ENCODE results near the gene FILIP1L. TPM values are rescaled to one million over a fixed set of nuclear protein-coding genes. Genes with fewer than 3 reads are reported as not detected.

The FILIP1L gene
- total RNA-seq, 2 experiments from 2014 or later, result 1.5 to 1.7 TPM

- Mint-ChIP-seq H3K27ac (no peak overlapping the region), H3K4me1 (ENCODE audit: low read depth) (peaks cover 17% of the 10 kb centered on the region), H3K36me3 (ENCODE audit: low read depth) (peaks cover 13% of the 10 kb centered on the region), H3K9me3 (ENCODE audit: insufficient read depth) (no peaks in the 10 kb centered on the region), H3K27me3 (ENCODE audit: low read depth) (no peaks in the 10 kb centered on the region), H3K4me3 (no peak overlapping the region)
- ChIA-PET POLR2A (no interaction called here), CTCF (interaction anchor here (0.9 to 2.6 kb wide), 7 partner anchors 9 to 603 kb away, joined by 3 to 14 read pairs (median 5); no protein-coding TSS in a partner anchor)
- DNase-seq (no peak), ATAC-seq (no peak)
Observed at GRCh38 chr3:99859825-99860224, 254.5 kb downstream of the FILIP1L start.

GRCh38 chr3:99858469-99858868 is 255.8 kb downstream of the FILIP1L start:
- DNase-seq, result no peak
- CTCF ChIA-PET, result interaction anchor here (1.0 to 2.6 kb wide), 2 partner anchors 15 to 27 kb away, joined by 3 to 14 read pairs; no protein-coding TSS in a partner anchor
- Mint-ChIP-seq H3K27me3 (ENCODE audit: low read depth) (no peaks in the 10 kb centered on the region), H3K4me3 (no peak overlapping the region), H3K36me3 (ENCODE audit: low read depth) (peaks cover 5% of the 10 kb centered on the region), H3K27ac (no peak overlapping the region), H3K9me3 (ENCODE audit: insufficient read depth) (no peaks in the 10 kb centered on the region), H3K4me1 (ENCODE audit: low read depth) (peaks cover 10% of the 10 kb centered on the region)
- POLR2A ChIA-PET, result no interaction called here
- ATAC-seq, result no peak

- DNase-seq, result no peak
- Mint-ChIP-seq H3K36me3 (ENCODE audit: low read depth) (no peaks in the 10 kb centered on the region), H3K27me3 (ENCODE audit: low read depth) (no peaks in the 10 kb centered on the region), H3K9me3 (ENCODE audit: insufficient read depth) (no peaks in the 10 kb centered on the region), H3K27ac (no peak overlapping the region), H3K4me1 (ENCODE audit: low read depth) (peaks cover 10% of the 10 kb centered on the region), H3K4me3 (no peak overlapping the region)
- no peak for ATAC-seq
- CTCF ChIA-PET, result no interaction called here
- POLR2A ChIA-PET, result no interaction called here
Observed at GRCh38 chr3:99857278-99857677, 257.0 kb downstream of the FILIP1L start.

- H3K4me3 Mint-ChIP-seq, result no peak overlapping the region
- H3K36me3 Mint-ChIP-seq (ENCODE audit: low read depth), result no peaks in the 10 kb centered on the region
- H3K27ac Mint-ChIP-seq, result no peak overlapping the region
- no peaks in the 10 kb centered on the region for H3K9me3 Mint-ChIP-seq (ENCODE audit: insufficient read depth)
- POLR2A ChIA-PET, result no interaction called here
- CTCF ChIA-PET, result no interaction called here
- peaks cover 11% of the 10 kb centered on the region for H3K4me1 Mint-ChIP-seq (ENCODE audit: low read depth)
- ATAC-seq, result no peak
- H3K27me3 Mint-ChIP-seq (ENCODE audit: low read depth), result no peaks in the 10 kb centered on the region
- DNase-seq, result no peak
Observed at GRCh38 chr3:99856437-99857220, 257.7 kb downstream of the FILIP1L start.

- Mint-ChIP-seq H3K9me3 (ENCODE audit: insufficient read depth) (no peaks in the 10 kb centered on the region), H3K27me3 (ENCODE audit: low read depth) (no peaks in the 10 kb centered on the region), H3K36me3 (ENCODE audit: low read depth) (no peaks in the 10 kb centered on the region), H3K4me1 (ENCODE audit: low read depth) (peaks cover 16% of the 10 kb centered on the region), H3K4me3 (no peak overlapping the region), H3K27ac (no peak overlapping the region)
- CTCF ChIA-PET, result interaction anchor here (0.7 kb wide), 1 partner anchor 9 kb away, joined by 4 read pairs; no protein-coding TSS in a partner anchor
- DNase-seq (no peak), ATAC-seq (no peak)
- POLR2A ChIA-PET, result no interaction called here
Observed at GRCh38 chr3:99855900-99856299, 258.4 kb downstream of the FILIP1L start.

GRCh38 chr3:99854756-99855298 is 259.5 kb downstream of the FILIP1L start:
- H3K4me3 Mint-ChIP-seq, result no peak overlapping the region

GRCh38 chr3:99852851-99853250 is 261.4 kb downstream of the FILIP1L start:
- H3K36me3 Mint-ChIP-seq (ENCODE audit: low read depth), result no peaks in the 10 kb centered on the region
- ATAC-seq, result no peak
- H3K27ac Mint-ChIP-seq, result no peak overlapping the region
- POLR2A ChIA-PET, result no interaction called here
- H3K4me1 Mint-ChIP-seq (ENCODE audit: low read depth), result peaks cover 16% of the 10 kb centered on the region
- H3K9me3 Mint-ChIP-seq (ENCODE audit: insufficient read depth), result no peaks in the 10 kb centered on the region
- CTCF ChIA-PET, result no interaction called here
- no peak for DNase-seq
- H3K27me3 Mint-ChIP-seq (ENCODE audit: low read depth), result no peaks in the 10 kb centered on the region
- H3K4me3 Mint-ChIP-seq, result no peak overlapping the region

More at GRCh38 chr3:99854756-99855298, 259.5 kb downstream of the FILIP1L start:
- H3K36me3 Mint-ChIP-seq (ENCODE audit: low read depth), result no peaks in the 10 kb centered on the region
- ChIA-PET POLR2A (no interaction called here), CTCF (interaction anchor here (0.6 to 0.9 kb wide), 5 partner anchors 8 to 836 kb away, joined by 3 to 4 read pairs (median 3); no protein-coding TSS in a partner anchor)
- ATAC-seq (no peak), DNase-seq (no peak)
- peaks cover 16% of the 10 kb centered on the region for H3K4me1 Mint-ChIP-seq (ENCODE audit: low read depth)
- H3K27ac Mint-ChIP-seq, result no peak overlapping the region
- H3K27me3 Mint-ChIP-seq (ENCODE audit: low read depth), result no peaks in the 10 kb centered on the region
- no peaks in the 10 kb centered on the region for H3K9me3 Mint-ChIP-seq (ENCODE audit: insufficient read depth)

GRCh38 chr3:99851955-99852354 is 262.3 kb downstream of the FILIP1L start:
- Mint-ChIP-seq H3K27ac (no peak overlapping the region), H3K4me3 (no peak overlapping the region), H3K36me3 (ENCODE audit: low read depth) (no peaks in the 10 kb centered on the region), H3K9me3 (ENCODE audit: insufficient read depth) (no peaks in the 10 kb centered on the region), H3K27me3 (ENCODE audit: low read depth) (no peaks in the 10 kb centered on the region), H3K4me1 (ENCODE audit: low read depth) (peaks cover 14% of the 10 kb centered on the region)
- ChIA-PET CTCF (no interaction called here), POLR2A (no interaction called here)
- no peak for DNase-seq
- no peak for ATAC-seq

- Mint-ChIP-seq H3K27me3 (ENCODE audit: low read depth) (no peaks in the 10 kb centered on the region), H3K4me1 (ENCODE audit: low read depth) (peaks cover 12% of the 10 kb centered on the region), H3K36me3 (ENCODE audit: low read depth) (no peaks in the 10 kb centered on the region), H3K9me3 (ENCODE audit: insufficient read depth) (no peaks in the 10 kb centered on the region), H3K27ac (no peak overlapping the region), H3K4me3 (no peak overlapping the region)
- POLR2A ChIA-PET, result no interaction called here
- no peak for ATAC-seq
- CTCF ChIA-PET, result interaction anchor here (0.9 to 2.9 kb wide), 9 partner anchors 9 to 410 kb away, joined by 3 to 17 read pairs (median 4); partner anchors contain the start of gene TBC1D23
- DNase-seq, result no peak
Observed at GRCh38 chr3:99850608-99851007, 263.7 kb downstream of the FILIP1L start.

- Mint-ChIP-seq H3K4me3 (no peak overlapping the region), H3K36me3 (ENCODE audit: low read depth) (no peaks in the 10 kb centered on the region), H3K27ac (no peak overlapping the region), H3K9me3 (ENCODE audit: insufficient read depth) (no peaks in the 10 kb centered on the region), H3K27me3 (ENCODE audit: low read depth) (no peaks in the 10 kb centered on the region), H3K4me1 (ENCODE audit: low read depth) (peaks cover 18% of the 10 kb centered on the region)
- ChIA-PET POLR2A (no interaction called here), CTCF (interaction anchor here (1.8 kb wide), 1 partner anchor 220 kb away, joined by 5 read pairs; no protein-coding TSS in a partner anchor)
- DNase-seq (no peak), ATAC-seq (no peak)
Observed at GRCh38 chr3:99848433-99848832, 265.9 kb downstream of the FILIP1L start.

- no peak overlapping the region for H3K27ac Mint-ChIP-seq
- ATAC-seq (no peak), DNase-seq (no peak)
- peaks cover 22% of the 10 kb centered on the region for H3K4me1 Mint-ChIP-seq (ENCODE audit: low read depth)
- H3K4me3 Mint-ChIP-seq, result no peak overlapping the region
- H3K9me3 Mint-ChIP-seq (ENCODE audit: insufficient read depth), result no peaks in the 10 kb centered on the region
- ChIA-PET CTCF (interaction anchor here (0.9 to 1.8 kb wide), 6 partner anchors 9 to 408 kb away, joined by 3 to 20 read pairs (median 4); no protein-coding TSS in a partner anchor), POLR2A (interaction anchor here (0.6 kb wide), 1 partner anchor 279 kb away, joined by 3 read pairs; no protein-coding TSS in a partner anchor)
- no peaks in the 10 kb centered on the region for H3K27me3 Mint-ChIP-seq (ENCODE audit: low read depth)
- no peaks in the 10 kb centered on the region for H3K36me3 Mint-ChIP-seq (ENCODE audit: low read depth)
Observed at GRCh38 chr3:99846477-99847160, 267.7 kb downstream of the FILIP1L start.

GRCh38 chr3:99845999-99846398 is 268.3 kb downstream of the FILIP1L start:
- Mint-ChIP-seq H3K4me1 (ENCODE audit: low read depth) (peaks cover 18% of the 10 kb centered on the region), H3K9me3 (ENCODE audit: insufficient read depth) (no peaks in the 10 kb centered on the region), H3K36me3 (ENCODE audit: low read depth) (no peaks in the 10 kb centered on the region), H3K27me3 (ENCODE audit: low read depth) (no peaks in the 10 kb centered on the region), H3K4me3 (no peak overlapping the region), H3K27ac (no peak overlapping the region)
- CTCF ChIA-PET, result interaction anchor here (0.9 to 1.8 kb wide), 5 partner anchors 9 to 408 kb away, joined by 3 to 20 read pairs (median 3); no protein-coding TSS in a partner anchor
- no peak for DNase-seq
- no peak for ATAC-seq
- POLR2A ChIA-PET, result no interaction called here
